ENCODE data around the gene NT5C.

- no peak for TF ChIP-seq CTCF (IDR thresholded peaks at IDR 0.05; ENCODE audit: low read depth, low read length, poor library complexity, severe bottlenecking)
- TF ChIP-seq EZH2phosphoT487 (IDR thresholded peaks at IDR 0.05; ENCODE audit: borderline replicate concordance, low read length): no peak
Observed at GRCh38 chr17:75081611-75082540, 49.7 kb downstream of the NT5C start.

Data from DOHH2 (cell line).